HG03469 (cell line): ENCODE results near the gene NAV2.

Experiments used
- ATAC-seq: cut with Tn5 transposase; IDR thresholded peaks from one replicate; pipeline ENCODE4 v1.9.1; 2021; ENCODE audit warnings: mild to moderate bottlenecking, moderate library complexity, moderate number of reproducible peaks; ENCODE audit not compliant: unreplicated experiment

The NAV2 gene

DNA sequence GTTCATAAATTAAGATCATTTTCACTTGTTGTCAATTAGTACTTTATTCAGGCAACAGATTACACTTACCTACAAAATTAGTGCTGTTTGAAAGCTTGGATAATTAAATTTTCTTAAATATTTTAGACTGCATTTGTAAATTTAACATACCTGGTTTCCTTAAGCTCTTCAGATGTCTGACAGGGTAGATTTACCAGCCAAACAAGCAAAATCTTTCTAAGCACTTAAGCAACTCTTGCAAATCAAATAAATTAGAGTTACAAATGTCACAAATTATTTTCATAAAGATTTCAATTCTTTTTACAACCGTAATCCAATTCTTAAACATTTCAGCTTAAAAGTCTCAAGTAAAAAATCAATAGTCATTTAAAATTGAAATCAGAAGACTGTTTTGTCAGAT, 317.8 kb downstream of the NAV2 start:
- no peak for ATAC-seq

DNA sequence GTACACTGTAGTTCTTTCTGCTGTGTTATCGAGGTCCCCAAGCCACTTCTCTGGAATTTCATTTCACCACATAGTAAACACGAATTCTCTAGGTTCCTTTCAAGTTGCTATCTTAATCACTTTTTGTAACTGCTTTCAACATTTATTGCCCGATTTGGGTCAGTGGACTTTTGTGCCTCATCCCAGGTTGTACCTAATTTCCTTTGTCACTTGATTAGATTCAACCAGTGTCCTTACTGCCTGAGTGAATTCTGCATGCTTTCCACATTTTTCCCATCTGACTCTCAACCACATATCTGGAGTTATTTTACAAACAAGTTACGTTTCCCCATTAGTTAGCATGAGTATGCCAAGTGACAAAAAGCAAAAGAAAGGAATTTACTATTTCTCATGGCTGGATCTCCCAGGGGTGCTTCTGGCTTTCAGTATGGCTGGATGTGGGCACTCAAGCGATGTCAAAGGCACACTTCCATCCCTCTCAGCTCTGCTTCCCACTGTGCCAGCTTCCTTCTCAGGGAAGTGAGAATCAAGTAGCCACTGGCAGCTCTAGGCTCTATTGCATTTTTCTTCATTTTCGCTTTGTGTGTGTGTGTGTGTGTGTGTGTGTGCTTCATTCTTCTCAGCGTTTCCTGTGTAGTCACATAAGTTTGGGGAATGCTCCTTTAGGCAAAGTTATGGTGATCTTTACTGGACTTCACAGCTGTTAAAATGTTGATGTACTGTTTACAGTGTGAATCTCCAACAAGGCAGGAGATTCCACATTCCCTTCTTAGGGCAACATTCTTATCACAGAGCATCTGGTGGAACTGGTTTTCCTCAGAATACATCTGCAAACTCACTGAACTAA, 318.7 kb downstream of the NAV2 start:
- ATAC-seq = no peak

DNA sequence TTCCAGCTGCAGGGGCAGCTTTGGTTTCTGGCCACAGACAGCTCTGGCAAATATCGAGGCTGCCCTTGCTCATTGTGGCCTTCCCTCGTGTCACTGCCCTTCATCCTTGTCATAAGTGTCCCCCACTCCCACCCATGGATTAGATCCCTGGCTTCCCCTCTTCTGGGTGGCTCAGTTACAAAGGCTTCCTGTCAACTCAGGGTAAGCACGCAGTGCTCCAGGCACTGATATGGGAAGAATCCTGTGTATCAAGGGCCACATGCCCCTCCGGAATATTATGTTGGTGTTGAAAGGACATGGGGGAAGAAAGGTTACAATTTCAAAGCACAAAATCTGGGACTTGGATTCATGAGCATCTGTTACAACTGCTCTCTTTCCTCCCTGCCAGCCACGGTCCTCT, 319.5 kb downstream of the NAV2 start:
- ATAC-seq = no peak

DNA sequence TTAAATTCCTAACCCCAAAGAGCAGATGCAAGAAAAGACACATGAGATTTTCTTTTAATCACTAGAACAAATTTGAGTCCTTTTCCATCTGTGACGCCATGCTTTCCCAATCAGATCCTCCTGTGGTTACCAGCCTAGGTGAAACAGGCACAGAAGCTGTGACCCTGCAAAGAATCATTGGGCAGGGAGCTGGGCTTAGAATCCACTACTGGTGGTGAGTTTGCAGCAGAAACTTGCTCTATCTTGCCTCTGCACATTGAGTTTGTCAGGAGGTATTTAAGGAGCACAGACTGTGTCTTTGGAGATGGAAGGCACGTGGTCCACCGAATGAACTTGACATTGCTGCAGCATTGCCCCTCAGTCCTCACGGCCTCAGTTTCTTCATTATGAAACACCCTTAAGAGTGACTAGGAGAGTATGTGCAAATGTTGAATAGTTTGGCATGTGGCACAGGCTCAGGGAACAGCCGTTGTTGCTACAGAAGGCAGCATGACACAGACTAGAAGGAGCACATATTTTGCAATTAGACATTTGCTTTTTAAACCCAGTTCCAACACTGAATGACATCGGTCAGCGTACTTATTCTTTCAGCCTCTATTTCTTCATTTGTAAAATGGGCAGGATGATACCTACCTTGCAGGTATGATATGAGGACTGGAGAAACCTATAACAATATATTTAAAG, 320.1 kb downstream of the NAV2 start:
- no peak for ATAC-seq

DNA sequence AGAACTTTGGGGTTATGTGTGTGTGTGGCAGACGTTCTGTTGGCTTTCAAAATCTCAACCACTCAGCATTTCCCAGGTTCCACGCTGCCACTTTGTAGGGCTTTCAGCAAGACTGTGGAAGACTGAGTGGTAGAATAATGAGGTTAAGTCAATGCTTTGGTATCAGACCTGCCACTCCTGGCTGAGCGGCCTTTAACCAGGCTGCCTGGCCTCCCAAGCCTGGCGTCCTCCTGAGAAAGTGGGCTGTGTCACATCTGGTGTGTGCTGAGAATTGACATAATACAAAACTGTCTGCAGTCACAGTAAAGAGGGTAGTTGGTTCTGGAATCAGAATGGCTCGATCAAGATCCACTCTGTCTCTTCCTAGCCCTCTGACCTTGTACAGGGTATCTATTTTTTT, 321.2 kb downstream of the NAV2 start:
- ATAC-seq = no peak

DNA sequence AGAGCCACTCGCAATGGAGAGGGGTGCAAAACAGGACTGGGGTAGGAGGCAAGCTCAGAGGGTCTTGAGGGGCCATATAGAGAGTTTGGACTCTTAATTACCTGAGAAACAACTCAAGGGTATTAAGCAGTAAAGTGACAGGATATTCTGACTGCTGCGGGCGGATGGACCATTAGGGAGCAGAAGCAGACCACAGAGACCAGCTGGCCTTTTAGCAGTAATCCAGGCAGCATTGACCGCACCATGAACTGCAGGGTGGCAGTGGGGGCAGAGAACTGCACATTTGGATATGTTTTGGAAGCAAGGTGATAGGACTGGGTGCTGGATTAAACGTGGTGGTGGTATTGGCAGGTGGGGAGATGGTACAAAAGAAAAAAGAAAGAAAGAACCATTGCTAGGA, 322.3 kb downstream of the NAV2 start:
- no peak for ATAC-seq

DNA sequence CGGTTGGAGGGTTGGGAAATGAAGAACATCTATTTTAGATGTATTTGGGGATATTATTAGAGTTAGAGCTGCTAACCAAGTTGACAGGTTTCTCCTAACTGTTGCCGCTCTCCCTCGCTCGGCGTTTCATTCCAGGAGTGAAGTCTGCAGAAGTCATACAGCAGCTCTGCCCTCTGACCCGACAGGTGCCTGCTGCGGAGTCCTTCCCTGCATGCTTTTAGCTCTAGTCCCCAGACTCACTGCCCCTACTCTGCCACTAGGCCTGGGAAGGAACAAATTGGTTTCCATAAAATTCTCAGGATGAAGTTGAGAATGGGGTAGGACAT, 322.7 kb downstream of the NAV2 start:
- no peak for ATAC-seq

DNA sequence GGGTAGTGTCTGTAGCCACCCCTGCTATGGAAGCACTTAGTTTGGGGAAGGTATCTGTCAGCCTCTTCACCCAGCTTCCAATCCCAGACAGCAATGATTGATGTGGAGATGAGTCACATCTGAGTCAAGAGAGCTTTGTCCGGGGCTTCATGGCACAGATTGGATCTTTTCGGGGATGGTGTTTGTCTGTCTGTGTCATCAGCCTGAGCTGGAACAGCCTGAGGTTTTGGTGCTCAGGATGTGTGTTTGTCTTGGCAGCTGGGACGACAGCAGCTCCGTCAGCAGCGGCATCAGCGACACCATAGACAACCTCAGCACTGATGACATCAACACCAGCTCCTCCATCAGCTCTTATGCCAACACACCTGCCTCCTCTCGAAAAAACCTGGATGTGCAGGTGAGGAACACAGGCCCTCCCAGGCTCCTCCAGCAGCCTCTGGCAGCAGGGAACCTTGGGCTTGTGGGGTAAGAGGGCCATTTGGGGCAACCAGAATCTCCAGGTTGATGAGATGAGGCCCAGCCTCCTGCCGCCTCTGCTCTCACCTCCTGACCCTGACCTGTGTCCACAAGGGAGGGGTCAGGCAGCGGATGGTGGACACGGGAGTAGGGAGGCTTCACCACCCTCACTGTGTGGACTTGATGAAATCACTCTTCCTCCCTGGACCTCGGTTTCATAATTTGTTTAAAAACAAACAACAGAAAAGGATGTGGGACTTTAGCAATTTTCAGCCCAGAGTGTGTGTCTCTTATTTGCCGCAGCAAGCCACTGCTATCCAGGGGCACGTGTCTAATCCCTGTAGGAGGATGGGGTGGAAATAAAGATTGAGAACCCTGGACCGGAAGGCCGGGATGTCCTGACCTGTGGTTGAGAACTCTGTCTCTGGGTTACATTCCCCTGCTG, 323.3 kb downstream of the NAV2 start:
- ATAC-seq = no peak

DNA sequence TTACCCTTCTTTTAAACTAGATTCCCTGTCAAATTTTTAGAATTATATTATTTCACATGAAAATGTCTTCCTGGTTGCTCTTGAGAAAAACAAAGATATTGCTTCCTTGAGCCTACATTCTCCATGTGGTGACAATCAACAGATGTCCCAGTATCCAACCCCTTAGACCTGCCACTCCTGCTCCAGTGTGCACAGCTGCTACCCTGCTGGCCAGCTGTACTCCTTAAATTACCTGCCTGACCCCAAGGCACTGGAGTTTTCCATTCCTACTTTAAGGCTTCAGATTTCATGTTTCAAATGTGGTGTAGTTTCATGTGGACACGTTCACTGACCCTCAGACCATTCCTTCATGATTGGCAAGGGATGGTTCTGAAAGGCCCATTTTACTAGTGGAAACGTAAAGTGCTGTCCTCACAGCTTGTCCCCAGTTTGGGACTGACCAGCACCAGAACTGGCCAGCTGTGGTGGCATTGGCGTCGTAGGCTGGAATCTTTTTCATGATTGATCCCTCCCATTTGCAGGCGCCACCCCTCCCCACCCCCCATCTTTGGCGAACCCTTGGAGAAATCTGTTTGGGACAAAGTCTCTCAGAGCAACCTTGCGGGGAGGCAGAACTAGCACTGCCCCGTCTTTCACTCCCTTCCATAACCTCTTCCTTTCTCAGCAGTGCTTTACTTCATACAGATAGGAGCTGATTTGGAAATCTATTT, 324.1 kb downstream of the NAV2 start:
- no peak for ATAC-seq

DNA sequence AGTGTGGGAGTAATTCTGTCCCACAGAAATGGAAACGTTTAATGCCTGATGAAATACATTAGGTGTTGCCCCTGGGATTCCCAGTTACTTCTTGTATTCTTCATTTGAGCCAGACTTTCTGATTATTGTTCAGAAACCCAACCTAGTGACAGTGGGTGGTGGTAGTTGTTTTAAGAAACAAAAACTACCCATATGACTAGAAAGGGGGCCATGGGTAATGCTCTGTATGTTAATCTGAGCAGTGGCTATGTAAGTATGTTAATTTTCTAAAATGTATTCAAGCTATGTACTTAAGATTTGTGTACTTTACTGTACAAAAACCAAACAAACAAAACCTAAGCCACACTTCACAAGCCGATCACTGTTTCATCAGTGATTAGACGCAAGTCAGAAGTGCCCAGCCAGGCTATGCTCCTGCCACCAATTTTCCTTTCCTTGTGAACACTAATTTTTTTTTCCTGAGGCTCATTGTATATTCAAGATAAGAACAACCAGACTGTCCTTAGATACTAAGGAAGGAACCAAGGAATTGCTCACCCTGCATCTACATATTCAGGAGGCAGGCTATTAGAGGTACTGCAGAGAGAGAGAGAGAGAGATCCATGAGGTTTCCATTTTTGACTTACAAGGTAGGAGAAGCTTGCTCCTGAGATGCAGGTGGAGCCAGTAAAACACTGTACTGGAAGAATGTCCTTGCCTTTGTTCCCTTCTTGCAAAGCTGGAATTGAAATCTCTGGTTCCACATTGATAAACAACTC, 324.9 kb downstream of the NAV2 start:
- no peak for ATAC-seq

DNA sequence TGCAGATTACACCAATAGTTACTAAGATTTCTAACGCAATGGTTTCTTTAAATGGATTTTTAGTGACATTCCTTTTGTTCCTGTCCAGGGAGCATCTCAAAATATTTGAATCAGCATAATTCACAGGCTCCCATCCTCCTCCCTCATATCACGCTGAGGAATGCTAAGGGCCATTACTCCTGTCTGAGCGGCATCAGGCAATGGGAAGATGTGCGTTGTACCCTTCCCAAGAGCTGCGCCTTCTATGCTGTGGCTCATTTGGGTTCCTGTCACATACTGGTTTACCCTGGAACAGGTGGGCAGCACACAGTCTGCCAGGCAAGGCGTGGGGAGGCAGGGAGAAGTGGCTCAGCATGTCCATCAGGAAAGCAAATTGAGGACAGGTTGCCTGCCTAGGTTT, 325.8 kb downstream of the NAV2 start:
- no peak for ATAC-seq

DNA sequence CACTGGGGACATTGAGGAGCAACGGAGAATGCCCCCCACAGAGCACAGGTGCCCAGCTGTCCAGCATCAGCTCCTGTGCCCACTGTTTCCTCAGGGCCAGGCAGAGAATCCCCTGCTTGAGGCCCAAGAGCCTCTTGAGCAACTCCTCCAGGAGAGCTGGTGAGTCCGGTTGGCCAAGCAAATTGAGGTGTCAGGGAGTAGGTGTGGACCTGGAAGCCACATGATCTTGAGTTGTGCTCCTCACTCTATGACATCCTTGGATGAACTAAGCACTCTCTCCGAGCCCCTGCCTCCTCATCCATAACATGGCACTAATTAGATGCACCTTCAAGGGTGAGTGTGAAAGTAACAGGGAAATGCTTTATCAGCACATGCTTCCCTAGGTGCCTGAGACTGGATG, 326.3 kb downstream of the NAV2 start:
- ATAC-seq = no peak

DNA sequence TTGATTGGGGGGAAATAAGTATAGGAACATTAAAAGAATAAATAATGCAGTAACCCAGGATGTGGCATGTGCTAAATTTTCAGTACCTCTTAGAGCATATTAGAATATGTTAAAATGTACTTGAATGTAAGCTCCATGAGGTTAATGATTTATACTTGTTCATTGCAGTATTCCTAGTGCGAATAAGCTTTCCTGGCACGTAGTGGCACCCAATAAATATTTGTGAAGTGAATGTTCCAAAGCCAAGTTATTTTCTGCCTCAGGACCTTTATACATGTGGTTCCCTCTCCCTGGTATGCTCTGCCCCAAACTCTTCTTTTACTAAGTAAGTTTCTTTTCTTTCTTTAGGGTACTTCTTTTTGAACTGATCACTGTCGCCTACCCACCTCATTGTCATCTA, 328.9 kb downstream of the NAV2 start:
- no peak for ATAC-seq

DNA sequence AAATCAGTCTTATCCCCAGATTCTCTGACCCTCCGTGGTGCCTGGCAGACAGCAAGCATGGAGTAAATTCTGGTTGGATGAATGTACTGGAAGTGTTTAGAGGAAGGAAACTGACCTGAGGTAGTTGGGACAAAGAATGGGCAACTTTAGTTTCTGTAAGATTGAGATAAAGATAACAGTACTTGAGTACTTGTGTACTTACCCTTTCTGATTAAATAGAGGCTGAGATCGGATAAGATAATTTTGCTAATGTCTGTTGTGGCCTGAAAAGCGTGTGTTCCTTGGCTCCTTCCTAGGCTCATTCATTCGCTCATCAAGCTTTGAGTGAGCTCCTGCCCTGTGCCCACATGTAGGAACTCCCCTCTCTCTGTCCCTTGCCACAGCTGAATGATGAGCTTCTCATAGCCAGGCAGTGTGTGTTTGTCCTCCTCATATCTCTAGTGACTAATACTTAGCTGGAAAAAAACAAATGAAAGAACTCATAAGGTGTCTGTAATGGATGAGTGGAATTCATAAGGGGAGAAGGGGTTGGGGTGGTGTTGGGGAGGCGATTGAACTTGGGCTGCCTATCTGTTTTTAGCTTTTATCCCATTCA, 329.5 kb downstream of the NAV2 start:
- no peak for ATAC-seq

DNA sequence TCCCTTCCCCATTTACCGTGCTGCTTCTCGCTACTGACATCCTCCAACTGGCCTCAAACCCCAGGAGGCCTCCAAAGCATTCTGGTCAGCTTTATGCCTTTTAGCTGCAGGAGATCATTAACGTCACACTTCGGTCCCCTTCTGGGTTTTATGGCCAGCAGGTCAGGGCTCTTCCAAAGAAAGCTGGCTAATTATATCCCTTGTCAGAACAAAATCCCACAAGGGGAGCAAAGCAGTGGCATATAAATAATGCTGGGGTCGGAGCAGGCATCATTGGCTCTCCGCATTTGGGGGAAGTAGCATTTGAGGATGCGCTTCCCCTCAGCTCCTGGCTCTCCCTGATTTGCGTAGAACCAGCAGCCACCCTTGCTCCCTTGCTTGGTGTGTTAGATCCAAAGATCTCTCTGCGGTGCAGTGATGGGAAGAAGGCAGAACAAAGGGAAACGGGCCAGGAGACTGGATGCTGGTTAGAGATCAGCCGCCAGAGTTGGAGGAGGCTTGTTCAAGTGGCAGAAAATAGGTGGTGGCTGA, 330.2 kb downstream of the NAV2 start:
- no peak for ATAC-seq

DNA sequence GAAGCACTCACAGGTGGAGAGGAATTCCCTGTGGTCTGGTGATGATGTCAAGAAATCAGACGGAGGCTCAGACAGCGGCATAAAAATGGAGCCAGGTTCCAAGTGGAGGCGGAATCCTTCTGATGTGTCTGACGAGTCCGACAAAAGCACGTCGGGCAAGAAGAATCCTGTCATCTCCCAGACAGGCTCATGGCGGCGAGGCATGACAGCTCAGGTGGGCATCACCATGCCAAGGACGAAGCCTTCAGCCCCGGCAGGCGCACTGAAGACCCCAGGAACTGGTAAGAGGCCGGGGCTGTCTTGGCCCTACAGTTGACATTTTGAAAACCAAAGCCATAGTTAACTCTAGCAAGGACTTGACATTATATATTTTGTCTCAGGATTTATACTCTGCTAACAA, 331.4 kb downstream of the NAV2 start:
- no peak for ATAC-seq

DNA sequence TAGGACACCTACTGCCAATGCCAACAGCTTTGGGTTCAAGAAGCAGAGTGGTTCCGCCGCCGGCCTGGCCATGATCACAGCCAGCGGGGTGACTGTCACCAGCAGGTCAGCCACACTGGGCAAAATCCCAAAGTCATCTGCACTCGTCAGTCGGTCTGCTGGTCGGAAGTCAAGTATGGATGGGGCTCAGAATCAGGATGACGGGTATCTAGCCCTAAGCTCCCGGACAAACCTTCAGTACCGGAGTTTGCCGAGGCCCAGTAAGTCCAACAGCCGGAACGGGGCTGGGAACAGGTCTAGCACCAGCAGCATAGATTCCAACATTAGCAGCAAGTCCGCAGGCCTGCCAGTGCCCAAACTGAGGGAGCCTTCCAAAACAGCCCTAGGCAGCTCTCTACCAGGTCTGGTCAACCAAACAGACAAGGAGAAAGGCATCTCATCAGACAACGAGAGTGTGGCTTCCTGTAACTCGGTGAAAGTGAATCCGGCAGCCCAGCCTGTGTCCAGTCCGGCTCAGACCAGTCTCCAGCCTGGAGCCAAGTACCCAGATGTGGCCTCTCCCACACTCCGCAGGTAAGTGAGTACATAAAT, 332.6 kb downstream of the NAV2 start:
- no peak for ATAC-seq

DNA sequence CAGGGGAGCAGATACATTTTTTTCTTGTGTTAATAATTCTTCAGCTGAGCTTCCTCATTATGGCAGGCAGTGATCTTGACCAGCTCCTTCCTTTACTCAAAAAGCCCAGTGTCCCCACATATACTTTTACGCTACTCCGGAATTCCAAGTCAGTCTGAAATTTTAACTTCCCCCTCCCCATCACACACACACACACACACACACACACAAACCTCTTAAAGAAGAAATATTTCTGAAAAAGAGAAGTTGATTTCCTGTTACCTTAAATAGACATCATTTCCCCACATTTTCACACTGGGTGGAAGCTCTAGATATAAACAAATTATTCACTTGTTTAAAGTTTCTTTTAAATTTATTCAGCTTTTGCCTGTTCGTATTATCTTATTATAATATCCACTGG, 333.8 kb downstream of the NAV2 start:
- no peak for ATAC-seq
